Bronchial epithelial cell (primary cell): ENCODE results near the gene SLC1A6. TPM values are rescaled to one million over a fixed set of nuclear protein-coding genes. Genes with fewer than 3 reads are reported as not detected.

Source experiments
- DNase-seq: peaks from one replicate; pipeline ENCODE4 v3.0.0-alpha.2; 2010; ENCODE audit warnings: low read depth
- FAIRE-seq: peaks from 2 replicates; lab custom pipeline; 2011; peaks lifted over from hg19 to GRCh38; lab: Jason Lieb, UNC
- H3K27me3 ChIP-seq: 2 replicates; pipeline ENCODE4 v1.5.1; 2011; ENCODE audit warnings: low read length; ENCODE audit not compliant: control insufficient read depth, insufficient read depth
- H3K36me3 ChIP-seq: 2 replicates; pipeline ENCODE4 v1.5.1; 2011; ENCODE audit warnings: low read length; ENCODE audit not compliant: control insufficient read depth, insufficient read depth
- H3K4me3 ChIP-seq: 2 replicates; pipeline ENCODE4 v1.5.1; 2011; ENCODE audit warnings: mild to moderate bottlenecking, low read depth, low read length, control low read depth
- total RNA-seq: library from RNA; depleted of rRNA; stranded (reverse); fragments of >200 nt; gene quantifications from 2 replicates; pipeline ENCODE4 v1.2.1, GENCODE V29; 2014
- TF ChIP-seq, protein P1 (sequence below): IDR thresholded peaks from 2 replicates; pipeline ENCODE4 v1.5.1; 2011; ENCODE audit warnings: mild to moderate bottlenecking, moderate library complexity, low read length, control low read depth, inconsistent platforms; ENCODE audit not compliant: insufficient read depth, severe bottlenecking

SLC1A6 gene
- total RNA-seq, 1 donor from 2014 or later: not detected

DNA sequence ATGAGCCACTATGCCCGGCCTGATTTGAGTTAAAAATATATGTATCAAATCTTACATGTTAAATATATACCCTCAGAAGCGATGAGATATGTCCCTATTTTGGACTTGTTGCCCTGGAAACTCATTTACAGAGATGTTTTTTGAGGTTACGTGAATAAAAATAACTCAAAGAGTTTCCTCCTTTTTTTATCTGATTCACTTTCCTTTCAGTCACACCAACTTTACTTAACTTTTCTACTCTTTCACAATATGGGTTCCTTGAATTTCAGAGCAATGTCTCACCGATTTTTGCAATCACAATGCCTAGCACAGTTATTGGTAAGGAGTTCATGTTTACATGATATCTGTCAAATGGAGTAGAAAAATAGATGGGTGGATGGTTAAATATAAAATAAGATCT, 36.1 kb downstream of the SLC1A6 start:
- no peak for DNase-seq
- no peaks in the 10 kb centered on the region for H3K27me3 ChIP-seq

DNA sequence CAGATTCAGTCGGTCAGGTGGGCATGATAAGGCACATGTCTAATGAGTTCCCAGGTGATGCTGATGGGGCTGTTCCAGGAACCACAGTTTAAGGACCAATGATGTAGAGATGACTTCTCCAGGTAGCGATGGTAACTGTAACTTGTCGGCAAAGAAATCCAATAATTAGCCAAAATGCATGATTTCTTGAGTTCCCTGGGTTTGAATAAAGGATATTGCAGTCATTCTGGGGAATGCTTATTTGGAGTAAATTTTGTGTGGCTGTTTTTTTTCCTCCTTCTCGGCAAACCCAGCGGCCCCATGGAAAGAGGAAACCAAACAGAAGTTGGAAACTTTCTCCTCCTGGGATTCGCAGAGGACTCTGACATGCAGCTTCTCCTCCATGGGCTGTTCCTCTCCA, 38.5 kb downstream of the SLC1A6 start, which contains the start of gene OR7C2:
Gene OR7C2 (plus strand): TSS at position 301 of the 400 bp plus-strand sequence. CDS start 0 bp downstream, at position 301.
- H3K36me3 ChIP-seq: no peaks in the 10 kb centered on the region
- FAIRE-seq: no peak
- no peak within 1 kb of the TSS for H3K4me3 ChIP-seq
- DNase-seq: no peak
- TF ChIP-seq, protein P1, sequence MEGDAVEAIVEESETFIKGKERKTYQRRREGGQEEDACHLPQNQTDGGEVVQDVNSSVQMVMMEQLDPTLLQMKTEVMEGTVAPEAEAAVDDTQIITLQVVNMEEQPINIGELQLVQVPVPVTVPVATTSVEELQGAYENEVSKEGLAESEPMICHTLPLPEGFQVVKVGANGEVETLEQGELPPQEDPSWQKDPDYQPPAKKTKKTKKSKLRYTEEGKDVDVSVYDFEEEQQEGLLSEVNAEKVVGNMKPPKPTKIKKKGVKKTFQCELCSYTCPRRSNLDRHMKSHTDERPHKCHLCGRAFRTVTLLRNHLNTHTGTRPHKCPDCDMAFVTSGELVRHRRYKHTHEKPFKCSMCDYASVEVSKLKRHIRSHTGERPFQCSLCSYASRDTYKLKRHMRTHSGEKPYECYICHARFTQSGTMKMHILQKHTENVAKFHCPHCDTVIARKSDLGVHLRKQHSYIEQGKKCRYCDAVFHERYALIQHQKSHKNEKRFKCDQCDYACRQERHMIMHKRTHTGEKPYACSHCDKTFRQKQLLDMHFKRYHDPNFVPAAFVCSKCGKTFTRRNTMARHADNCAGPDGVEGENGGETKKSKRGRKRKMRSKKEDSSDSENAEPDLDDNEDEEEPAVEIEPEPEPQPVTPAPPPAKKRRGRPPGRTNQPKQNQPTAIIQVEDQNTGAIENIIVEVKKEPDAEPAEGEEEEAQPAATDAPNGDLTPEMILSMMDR: no peak
- H3K27me3 ChIP-seq: no peaks in the 10 kb centered on the region

More for the DNA sequence above, 36.1 kb downstream of the SLC1A6 start:
- no peaks in the 10 kb centered on the region for H3K36me3 ChIP-seq
- TF ChIP-seq, protein P1: no peak
- no peak overlapping the region for H3K4me3 ChIP-seq
- FAIRE-seq: no peak

DNA sequence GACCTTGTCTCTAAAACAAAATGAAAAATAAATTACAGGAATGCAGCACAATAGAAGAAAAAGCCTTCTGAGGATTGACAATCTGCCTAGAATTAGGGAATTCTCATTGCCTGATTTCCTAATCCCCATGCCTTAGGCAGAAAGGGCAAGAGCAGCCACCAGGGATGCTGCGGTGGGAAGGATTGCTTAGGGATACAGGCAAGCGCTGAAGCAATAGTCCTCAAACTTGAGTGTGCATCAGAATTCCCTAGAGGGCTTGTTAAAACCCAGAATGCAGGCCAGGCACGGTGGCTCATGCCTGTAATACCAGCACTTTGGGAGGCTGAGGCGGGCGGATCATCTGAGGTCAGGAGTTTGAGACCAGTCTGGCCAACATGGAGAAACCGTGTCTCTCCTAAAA, 39.4 kb downstream of the SLC1A6 start:
- TF ChIP-seq, protein P1: no peak
- H3K4me3 ChIP-seq: no peak overlapping the region
- no peak for FAIRE-seq

DNA sequence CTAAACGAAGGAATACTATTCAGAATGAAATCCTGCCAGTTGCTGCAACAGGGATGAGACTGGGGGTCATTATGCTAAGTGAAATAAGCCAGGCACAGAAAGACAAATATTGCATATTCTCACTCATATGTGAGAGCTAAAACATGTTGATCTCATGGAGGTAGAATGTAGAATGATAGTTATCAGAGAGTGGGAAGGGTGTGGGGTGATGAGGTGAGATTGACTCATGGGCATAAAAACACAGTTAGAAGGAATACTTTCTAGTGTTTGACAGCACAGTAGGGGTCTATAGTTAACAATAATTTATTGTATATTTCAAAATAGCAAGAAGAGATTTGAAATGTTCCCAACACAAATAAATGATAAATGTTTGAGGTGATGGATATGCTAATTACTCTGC, 46.2 kb downstream of the SLC1A6 start:
- Histone ChIP-seq H3K36me3 (no peaks in the 10 kb centered on the region), H3K4me3 (no peak overlapping the region), H3K27me3 (no peaks in the 10 kb centered on the region)
- DNase-seq (no peak), FAIRE-seq (no peak)
- TF ChIP-seq, protein P1: no peak

More for the DNA sequence above, 39.4 kb downstream of the SLC1A6 start:
- H3K36me3 ChIP-seq: no peaks in the 10 kb centered on the region
- no peak for DNase-seq
- H3K27me3 ChIP-seq: no peaks in the 10 kb centered on the region

DNA sequence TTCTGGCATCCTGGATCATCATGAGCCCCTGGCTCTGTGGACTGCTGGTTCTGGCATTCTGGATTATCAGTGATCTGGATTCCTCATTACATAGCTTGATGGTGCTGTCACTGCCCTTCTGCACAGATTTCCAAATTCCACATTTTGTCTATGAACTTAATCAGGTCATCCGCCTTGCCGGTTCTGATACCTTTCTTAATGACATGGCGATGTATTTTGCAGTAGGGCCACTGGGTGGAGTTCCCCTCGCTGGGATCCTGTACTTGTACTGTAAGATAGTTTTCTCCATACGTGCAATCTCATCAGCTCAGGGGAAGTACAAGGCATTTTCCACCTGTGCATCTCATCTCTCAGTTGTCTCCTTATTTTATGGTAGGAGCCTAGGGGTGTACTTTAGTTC, 62.8 kb downstream of the SLC1A6 start:
- Histone ChIP-seq H3K36me3 (no peaks in the 10 kb centered on the region), H3K4me3 (no peak overlapping the region), H3K27me3 (no peaks in the 10 kb centered on the region)
- TF ChIP-seq, protein P1: no peak
- FAIRE-seq: peak; percentile 68
- no peak for DNase-seq

DNA sequence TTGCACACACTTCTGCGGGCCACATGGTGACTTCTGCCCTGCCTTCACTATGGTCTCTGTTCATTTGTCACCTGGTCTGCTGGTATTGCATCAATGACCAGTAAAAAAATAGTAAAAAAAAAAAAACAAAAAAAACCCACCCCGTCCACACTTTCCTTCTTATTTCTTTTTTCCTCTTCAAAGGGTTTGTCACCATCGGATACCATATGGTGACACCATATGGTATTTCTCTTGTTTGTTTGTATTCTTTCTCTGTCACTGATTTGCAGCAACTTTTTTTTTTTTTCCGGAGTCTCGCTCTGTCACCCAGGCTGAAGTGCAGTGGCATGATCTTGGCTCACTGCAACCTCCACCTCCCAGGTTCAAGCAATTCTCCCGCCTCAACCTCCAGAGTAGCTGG, 64.5 kb downstream of the SLC1A6 start:
- TF ChIP-seq, protein P1: no peak
- DNase-seq (no peak), FAIRE-seq (no peak)
- no peaks in the 10 kb centered on the region for H3K27me3 ChIP-seq
- H3K4me3 ChIP-seq: no peak overlapping the region
- H3K36me3 ChIP-seq: no peaks in the 10 kb centered on the region
